PFSK-1 (cell line): ENCODE results near the gene CTSH.

Experiments
- FOXP2 ChIP-seq: optimal IDR thresholded peaks from 2 replicates; pipeline ENCODE3; 2011; ENCODE audit warnings: borderline replicate concordance, control low read depth, inconsistent platforms; ENCODE audit not compliant: insufficient read depth; ENCODE audit errors: extremely low read length, extremely low read depth
- POLR2AphosphoS5 ChIP-seq: IDR thresholded peaks from 2 replicates; pipeline ENCODE4 v1.6.1; 2012; ENCODE audit warnings: low read depth, mild to moderate bottlenecking, control low read depth, low read length, moderate library complexity
- SIN3A ChIP-seq: IDR thresholded peaks from 2 replicates; pipeline ENCODE4 v1.6.1; 2012; ENCODE audit warnings: mild to moderate bottlenecking, low read length, moderate library complexity, borderline replicate concordance; ENCODE audit not compliant: insufficient read depth
- TAF1 ChIP-seq: IDR thresholded peaks from 2 replicates; pipeline ENCODE4 v1.6.1; 2012; ENCODE audit warnings: low read length, control low read depth, borderline replicate concordance; ENCODE audit not compliant: insufficient read depth
- TF ChIP-seq, protein P1 (sequence below), 2 experiments: IDR thresholded peaks; 2 replicates each; pipeline versions ENCODE4 v1.6.1 to v1.8.0; 2011 to 2012; ENCODE audit warnings: low read depth in 2 of 2, low read length in 2 of 2, control low read depth in 1 of 2, inconsistent platforms in 1 of 2, mild to moderate bottlenecking in 1 of 2, moderate library complexity in 1 of 2; ENCODE audit not compliant: insufficient read depth in 1 of 2

Gene CTSH

DNA sequence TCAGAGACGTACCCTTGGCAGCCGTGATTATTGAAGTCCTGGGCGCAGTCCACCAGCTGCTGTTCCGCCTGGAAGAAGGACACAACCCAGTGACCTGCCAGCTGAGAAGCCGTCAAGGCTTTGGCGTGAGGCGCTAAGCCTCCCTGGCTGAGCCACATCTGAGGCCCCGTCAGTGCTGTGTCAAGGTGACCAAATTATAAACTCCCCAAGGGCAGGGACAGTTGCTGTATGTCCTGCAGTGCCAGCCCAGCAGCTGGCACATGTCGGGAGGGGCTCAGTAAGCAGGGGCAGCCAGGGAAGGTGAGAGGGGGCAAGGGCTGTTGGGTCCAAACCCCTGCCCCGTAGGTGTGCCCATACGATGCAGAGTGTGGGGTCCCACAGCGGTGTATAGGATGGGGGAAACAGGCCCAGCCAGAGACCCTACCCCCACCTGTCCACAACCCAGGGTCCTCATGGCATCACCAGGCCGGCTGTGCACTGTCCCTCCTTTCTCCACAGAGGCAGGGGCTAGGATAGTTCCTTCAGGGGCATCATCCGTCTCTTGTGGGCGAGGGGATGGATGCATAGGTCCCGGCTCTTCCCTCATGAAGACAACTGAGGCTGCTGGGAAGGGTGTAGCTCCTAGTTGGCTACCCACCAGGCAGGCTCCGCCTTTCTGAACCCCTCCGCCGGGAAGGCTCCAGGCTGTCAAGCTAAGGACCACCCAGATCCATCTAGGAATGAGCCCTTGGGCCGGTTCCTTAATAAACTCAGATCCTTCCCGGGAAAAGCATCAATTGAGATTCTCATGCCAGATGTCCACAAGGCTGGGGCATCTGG, 13.2 kb downstream of the CTSH start:
- TF ChIP-seq POLR2AphosphoS5: no peak
- TF ChIP-seq, protein P1, sequence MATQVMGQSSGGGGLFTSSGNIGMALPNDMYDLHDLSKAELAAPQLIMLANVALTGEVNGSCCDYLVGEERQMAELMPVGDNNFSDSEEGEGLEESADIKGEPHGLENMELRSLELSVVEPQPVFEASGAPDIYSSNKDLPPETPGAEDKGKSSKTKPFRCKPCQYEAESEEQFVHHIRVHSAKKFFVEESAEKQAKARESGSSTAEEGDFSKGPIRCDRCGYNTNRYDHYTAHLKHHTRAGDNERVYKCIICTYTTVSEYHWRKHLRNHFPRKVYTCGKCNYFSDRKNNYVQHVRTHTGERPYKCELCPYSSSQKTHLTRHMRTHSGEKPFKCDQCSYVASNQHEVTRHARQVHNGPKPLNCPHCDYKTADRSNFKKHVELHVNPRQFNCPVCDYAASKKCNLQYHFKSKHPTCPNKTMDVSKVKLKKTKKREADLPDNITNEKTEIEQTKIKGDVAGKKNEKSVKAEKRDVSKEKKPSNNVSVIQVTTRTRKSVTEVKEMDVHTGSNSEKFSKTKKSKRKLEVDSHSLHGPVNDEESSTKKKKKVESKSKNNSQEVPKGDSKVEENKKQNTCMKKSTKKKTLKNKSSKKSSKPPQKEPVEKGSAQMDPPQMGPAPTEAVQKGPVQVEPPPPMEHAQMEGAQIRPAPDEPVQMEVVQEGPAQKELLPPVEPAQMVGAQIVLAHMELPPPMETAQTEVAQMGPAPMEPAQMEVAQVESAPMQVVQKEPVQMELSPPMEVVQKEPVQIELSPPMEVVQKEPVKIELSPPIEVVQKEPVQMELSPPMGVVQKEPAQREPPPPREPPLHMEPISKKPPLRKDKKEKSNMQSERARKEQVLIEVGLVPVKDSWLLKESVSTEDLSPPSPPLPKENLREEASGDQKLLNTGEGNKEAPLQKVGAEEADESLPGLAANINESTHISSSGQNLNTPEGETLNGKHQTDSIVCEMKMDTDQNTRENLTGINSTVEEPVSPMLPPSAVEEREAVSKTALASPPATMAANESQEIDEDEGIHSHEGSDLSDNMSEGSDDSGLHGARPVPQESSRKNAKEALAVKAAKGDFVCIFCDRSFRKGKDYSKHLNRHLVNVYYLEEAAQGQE (IDR thresholded peaks at IDR 0.05; ENCODE audit: insufficient read depth in 1 of 2, low read depth in 2 of 2, low read length in 2 of 2): no peak
- no peak for TF ChIP-seq FOXP2
- TF ChIP-seq SIN3A: no peak
- no peak for TF ChIP-seq TAF1

DNA sequence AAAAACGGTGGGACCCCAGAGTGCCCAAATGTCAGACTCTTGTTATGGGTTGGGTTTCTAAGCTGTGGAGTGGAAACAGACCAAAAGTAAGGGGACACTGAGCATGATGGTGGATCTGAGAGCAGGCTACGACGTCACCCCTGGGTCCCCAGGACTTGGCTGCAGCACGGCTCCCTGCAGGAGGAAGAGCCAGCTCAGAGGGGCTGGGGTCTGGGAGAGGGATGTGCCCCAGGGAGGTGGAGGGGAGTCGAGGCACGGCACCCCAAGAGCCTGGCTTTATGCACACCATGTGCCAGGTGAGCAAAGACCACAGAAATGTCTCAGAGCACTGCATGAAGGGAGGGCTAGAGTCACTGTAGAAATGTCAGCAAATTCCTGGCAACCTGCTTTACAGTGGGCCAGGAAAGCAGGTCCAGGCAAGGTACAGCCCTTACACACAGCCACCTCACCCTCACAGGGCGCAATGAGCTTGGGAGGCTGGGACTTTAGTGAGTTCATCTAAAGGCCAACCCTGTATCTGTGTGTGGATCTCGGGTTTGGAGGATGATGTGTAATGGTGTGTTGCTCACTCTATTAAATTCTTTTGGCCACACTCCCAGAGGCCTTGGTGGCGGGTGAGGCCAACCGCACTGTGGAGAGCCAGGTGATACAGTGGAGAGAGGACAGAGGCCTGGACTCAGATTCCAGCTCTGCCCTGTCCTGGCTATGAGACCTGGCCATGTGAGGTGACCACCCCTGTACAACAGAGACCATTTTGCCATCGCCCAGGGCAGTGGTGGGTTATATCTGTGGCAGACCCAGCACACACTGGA, 14.1 kb downstream of the CTSH start:
- TF ChIP-seq SIN3A (no peak), POLR2AphosphoS5 (no peak), TAF1 (no peak), FOXP2 (no peak)
- TF ChIP-seq, protein P1 (IDR thresholded peaks at IDR 0.05; ENCODE audit: insufficient read depth in 1 of 2, low read depth in 2 of 2, low read length in 2 of 2): no peak

DNA sequence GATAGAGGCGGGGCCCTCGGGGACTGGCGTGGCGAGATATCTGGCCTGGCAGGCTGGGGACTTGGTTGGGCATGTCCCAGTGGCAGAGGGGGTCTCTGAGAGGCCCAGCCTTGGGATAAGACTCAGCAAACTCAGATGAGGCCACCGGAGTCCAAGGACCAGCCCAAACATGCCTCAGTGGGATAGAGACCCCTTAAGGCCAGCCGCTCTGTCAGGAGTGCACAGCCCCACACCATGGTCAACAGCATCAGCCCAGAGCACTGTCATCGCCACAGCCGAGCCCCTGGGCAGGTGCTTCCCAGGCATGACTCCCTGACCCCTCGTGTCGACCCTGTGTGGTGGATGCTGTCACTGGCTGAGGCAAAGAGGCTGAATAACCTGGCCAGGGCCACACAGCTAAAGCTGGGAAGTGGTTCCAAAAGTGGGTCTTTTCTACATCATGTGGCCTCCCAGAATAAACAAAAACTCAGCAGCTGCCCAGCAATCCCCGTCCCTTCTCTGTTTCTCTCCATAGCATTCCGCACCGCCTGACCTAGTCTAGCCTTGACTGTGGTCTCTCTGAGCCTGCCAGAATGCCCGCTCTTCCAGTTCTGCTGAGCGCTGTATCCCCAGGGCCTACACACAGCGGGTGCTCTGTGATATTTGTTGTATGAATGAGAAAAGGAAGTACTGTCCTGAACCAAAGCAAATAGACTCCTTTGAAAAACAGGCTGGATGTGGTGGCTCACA, 15.1 kb downstream of the CTSH start:
- no peak for TF ChIP-seq SIN3A
- TF ChIP-seq FOXP2: no peak

DNA sequence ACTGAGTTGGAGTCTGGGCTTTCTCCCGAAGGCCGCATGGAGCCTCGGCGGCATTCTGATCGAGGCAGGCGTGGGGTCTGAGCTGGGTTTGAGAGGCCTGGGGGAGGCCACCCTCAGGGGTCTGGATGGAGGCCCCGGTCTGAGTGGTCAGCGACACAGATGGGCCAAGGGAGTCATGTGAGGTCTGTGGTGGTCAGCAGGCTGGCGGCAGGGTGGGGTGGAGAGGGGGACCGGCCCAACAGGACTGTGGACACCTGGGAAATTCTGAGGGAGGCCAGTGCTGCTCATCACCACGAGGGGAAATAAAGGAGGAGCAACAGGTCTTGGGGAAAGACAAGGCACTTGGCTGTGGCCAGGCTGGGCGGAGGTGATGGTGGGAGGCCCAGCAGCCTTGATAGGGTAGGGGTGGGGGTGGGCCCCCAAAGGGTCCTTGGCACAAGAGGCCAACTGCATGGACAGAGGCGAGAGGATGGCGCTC, 16.2 kb downstream of the CTSH start:
- TF ChIP-seq POLR2AphosphoS5: no peak
- TF ChIP-seq SIN3A: no peak
- TF ChIP-seq, protein P1 (IDR thresholded peaks at IDR 0.05; ENCODE audit: insufficient read depth in 1 of 2, low read depth in 2 of 2, low read length in 2 of 2): no peak
- no peak for TF ChIP-seq TAF1
- TF ChIP-seq FOXP2: no peak

DNA sequence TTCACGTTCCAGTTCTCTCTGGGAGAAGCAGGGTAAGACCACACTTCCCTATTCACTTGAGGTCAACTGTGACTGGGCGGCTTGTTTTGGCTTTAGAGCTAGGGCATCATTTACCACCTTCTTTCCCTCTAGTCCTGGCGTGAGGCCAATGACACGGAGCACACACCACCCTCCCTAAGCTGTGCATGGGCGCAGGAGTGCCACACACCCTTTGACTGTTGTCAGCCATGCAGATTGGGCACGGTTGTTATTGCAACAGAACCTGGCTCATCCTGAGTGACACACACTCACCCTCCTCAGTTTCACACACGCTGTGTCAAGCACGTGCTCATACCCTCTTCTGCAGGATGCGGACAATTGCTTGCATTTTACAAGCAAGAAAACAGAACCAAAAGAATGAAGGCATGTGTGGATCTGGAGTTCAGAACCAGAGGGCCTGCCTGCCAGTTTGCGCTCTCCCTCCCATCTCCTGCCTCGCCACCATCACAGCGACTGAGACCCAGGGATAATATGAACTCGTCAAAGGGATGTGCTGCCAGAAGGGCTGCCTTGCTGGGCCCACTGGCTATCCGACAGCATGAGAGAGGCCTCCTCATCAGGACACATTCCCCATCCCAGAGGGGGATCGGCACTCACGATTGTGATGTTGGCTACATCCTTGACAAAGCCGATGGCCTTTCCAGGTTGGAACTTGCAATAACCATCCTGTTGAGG, 17.6 kb downstream of the CTSH start:
- TF ChIP-seq TAF1 (no peak), SIN3A (no peak), POLR2AphosphoS5 (no peak), FOXP2 (no peak)
- TF ChIP-seq, protein P1 (IDR thresholded peaks at IDR 0.05; ENCODE audit: insufficient read depth in 1 of 2, low read depth in 2 of 2, low read length in 2 of 2): no peak
